Prostate gland (tissue), 2 donors: ENCODE data around the gene S100A16. TPM values are rescaled to one million over a fixed set of nuclear protein-coding genes. Genes with fewer than 3 reads are reported as not detected.

ENCODE experiments used
- DNase-seq: peaks from one replicate; pipeline ENCODE4 v3.0.0-alpha.2; 2019; ENCODE audit warnings: low spot score
- H3K27ac ChIP-seq, 2 donors: fragments of 200-600 bp; sonication (generic); 2 replicates each; pipeline ENCODE4 v1.5.1; 2017 to 2019
- H3K27me3 ChIP-seq: fragments of 200-600 bp; sonication (generic); replicated peaks from 2 replicates; pipeline ENCODE4 v1.5.1; 2019; ENCODE audit not compliant: insufficient read depth
- H3K36me3 ChIP-seq, 2 donors: fragments of 200-600 bp; sonication (generic); 1 replicate in 1 of 2; 2 replicates in 1 of 2; pipeline versions ENCODE4 v1.5.1 to v1.8.1; 2017 to 2019
- H3K4me1 ChIP-seq: fragments of 200-600 bp; sonication (generic); replicated peaks from 2 replicates; pipeline ENCODE4 v1.5.1; 2019
- H3K4me3 ChIP-seq, 2 donors: fragments of 200-600 bp; sonication (generic); 2 replicates each; pipeline ENCODE4 v1.5.1; 2017 to 2019
- H3K9me3 ChIP-seq: fragments of 200-600 bp; sonication (generic); 2 replicates; pipeline ENCODE4 v1.5.1; 2017
- CTCF ChIP-seq, 4 experiments: fragments of 200-600 bp in 2 of 4; fragments of 450-650 bp in 2 of 4; sonication (generic) in 2 of 4; IDR thresholded peaks; 1 replicate in 3 of 4; 2 replicates in 1 of 4; pipeline ENCODE4 v1.5.1; 2016 to 2019; ENCODE audit warnings: antibody characterized with exemption in 4 of 4, mild to moderate bottlenecking in 2 of 4, moderate library complexity in 2 of 4
- POLR2A ChIP-seq: fragments of 450-650 bp; IDR thresholded peaks from one replicate; pipeline ENCODE4 v1.6.1; 2016; ENCODE audit warnings: antibody characterized with exemption, mild to moderate bottlenecking
- POLR2AphosphoS5 ChIP-seq: sonication (generic); formaldehyde crosslinking; IDR thresholded peaks from one replicate; pipeline ENCODE4 v1.6.1; 2017; ENCODE audit warnings: antibody characterized with exemption
- WGBS: methylation state at CpG from one replicate; pipeline ENCODE4 v1.1.5; 2018; 5-methylcytosine and 5-hydroxymethylcytosine counted together
- intact Hi-C: fragments of 100-400 bp; cut with DNase I; formaldehyde crosslinking; loops from one replicate; pipeline ENCODE4 v1.14.2; 2022
- total RNA-seq, 2 donors: library from RNA; depleted of rRNA; stranded (reverse); fragments of >200 nt; gene quantifications; one replicate each; pipeline ENCODE4 v1.1.0, GENCODE V29; 2016

Gene S100A16
- total RNA-seq, 2 donors from 2014 or later, result 78.4 to 165 TPM

GRCh38 chr1:153633754-153634665, 21.1 kb upstream of the S100A16 start, which contains the start of gene CHTOP:
CHTOP (plus strand) TSS chr1:153634066; CDS start chr1:153636589, 2,523 bp downstream.
- DNase-seq, result peak; percentile 98
- H3K9me3 ChIP-seq, result no peaks in the 10 kb centered on the region
- peak; percentile 98 for TF ChIP-seq POLR2AphosphoS5
- TF ChIP-seq POLR2A, result peak; percentile 94
- TF ChIP-seq CTCF (IDR thresholded peaks at IDR 0.05), result peak in 2 of 4 experiments; percentile 26 to 44
- WGBS, result 1% methylated on average over 65 of the region's 65 CpGs
- peaks cover 0 to 9% of the 10 kb centered on the region in 2 donors for H3K36me3 ChIP-seq
- peak within 1 kb of the TSS; percentile 99 to 100 for H3K27ac ChIP-seq
- intact Hi-C loops, result loop anchor here (2.0 kb wide), 2 partner anchors 21 to 25 kb away; partner anchors contain the start of genes S100A16 and SNAPIN
- H3K4me1 ChIP-seq, result no peaks in the 10 kb centered on the region
- H3K4me3 ChIP-seq, result peak within 1 kb of the TSS; percentile 76 to 93
- no peaks in the 10 kb centered on the region for H3K27me3 ChIP-seq

GRCh38 chr1:153633161-153633753, 20.3 kb upstream of the S100A16 start:
- H3K27ac ChIP-seq, result peak overlapping the region; percentile 99 to 100
- intact Hi-C loops, result loop anchor here (2.0 kb wide), 1 partner anchor 20 kb away; the partner anchor contains the start of gene S100A16
- H3K27me3 ChIP-seq, result no peaks in the 10 kb centered on the region
- no peak for DNase-seq
- peak overlapping the region; percentile 76 to 93 for H3K4me3 ChIP-seq
- peaks cover 0 to 6% of the 10 kb centered on the region in 2 donors for H3K36me3 ChIP-seq
- H3K9me3 ChIP-seq, result no peaks in the 10 kb centered on the region
- TF ChIP-seq POLR2AphosphoS5, result no peak
- TF ChIP-seq CTCF (IDR thresholded peaks at IDR 0.05), result no peak
- 45% methylated on average over 18 of the region's 18 CpGs for WGBS
- H3K4me1 ChIP-seq, result no peaks in the 10 kb centered on the region

GRCh38 chr1:153631047-153632022, 18.4 kb upstream of the S100A16 start:
- Histone ChIP-seq H3K4me3 (no peak overlapping the region), H3K27me3 (no peaks in the 10 kb centered on the region), H3K9me3 (no peaks in the 10 kb centered on the region), H3K27ac (no peak overlapping the region), H3K4me1 (peaks cover 5% of the 10 kb centered on the region), H3K36me3 (no peaks in the 10 kb centered on the region)
- intact Hi-C loops, result loop anchor here (2.0 kb wide), 1 partner anchor 19 kb away; the partner anchor contains the start of gene S100A16
- TF ChIP-seq POLR2A (no peak), POLR2AphosphoS5 (no peak), CTCF (IDR thresholded peaks at IDR 0.05) (no peak)
- DNase-seq, result no peak
- WGBS, result 75% methylated on average over 10 of the region's 10 CpGs

- intact Hi-C loops, result no loop called here
- Histone ChIP-seq H3K27ac (no peak overlapping the region), H3K36me3 (no peaks in the 10 kb centered on the region), H3K27me3 (no peaks in the 10 kb centered on the region), H3K9me3 (no peaks in the 10 kb centered on the region), H3K4me1 (peaks cover 5% of the 10 kb centered on the region), H3K4me3 (no peak overlapping the region)
- 74% methylated on average over 7 of the region's 7 CpGs for WGBS
- no peak for TF ChIP-seq CTCF (IDR thresholded peaks at IDR 0.05)
- TF ChIP-seq POLR2AphosphoS5, result no peak
- TF ChIP-seq POLR2A, result no peak
- DNase-seq, result no peak
These were observed 17.4 kb upstream of the S100A16 start for GRCh38 chr1:153630384-153630783.
